Measurements from ENCODE around the gene TMCO4. TPM values are rescaled to one million over a fixed set of nuclear protein-coding genes. Genes with fewer than 3 reads are reported as not detected.

The TMCO4 gene
- total and polyA plus RNA-seq, 10 of the 15 experiments (the other 5 are each of a cell fraction or from before 2014, with no cell fraction given): 2.4 to 20.8 (median 13.0) TPM

DNA sequence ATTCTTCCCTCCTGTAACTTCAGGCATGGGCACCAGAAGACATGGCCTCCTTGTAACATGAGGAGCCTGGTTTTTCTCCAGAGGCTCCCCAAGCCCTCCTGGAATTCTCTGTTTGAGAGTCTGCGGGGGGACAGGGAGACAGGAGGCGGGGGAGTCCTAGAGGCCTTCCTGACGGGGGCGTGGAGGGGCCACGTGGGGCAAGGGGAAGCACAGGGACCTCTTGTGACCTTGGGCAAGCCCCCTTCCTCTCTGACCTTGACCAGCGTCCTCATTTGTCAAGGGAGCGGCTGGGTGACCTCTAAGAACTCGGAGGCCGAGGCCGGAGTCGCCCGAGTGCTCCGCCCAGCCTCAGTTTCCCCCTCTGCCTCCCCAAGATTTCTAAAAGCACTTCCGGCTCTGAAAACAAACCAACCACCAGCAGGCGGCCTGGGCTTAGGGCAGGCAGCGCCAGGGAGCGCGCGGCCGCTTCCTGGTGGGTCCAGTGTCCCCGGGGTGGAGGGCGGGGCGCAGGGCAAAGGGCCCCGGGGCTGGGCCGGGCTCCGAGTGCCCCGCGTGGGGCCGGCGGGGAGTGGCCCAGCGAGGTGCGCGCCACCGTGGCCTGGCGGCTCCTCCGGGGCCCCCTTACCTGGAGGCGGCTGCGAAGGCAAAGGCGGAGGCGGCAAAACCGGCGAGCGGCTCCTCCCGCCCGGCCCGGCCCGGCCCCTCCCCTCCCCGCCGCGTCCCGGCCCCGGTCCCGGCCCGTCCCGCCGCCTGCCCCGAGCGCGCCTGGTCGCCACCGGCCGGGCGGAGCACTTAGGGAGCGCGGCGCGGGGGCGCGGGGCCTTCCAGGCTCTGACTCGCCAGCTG, at the start of gene TMCO4 (continued):
- TF ChIP-seq CHD2 (IDR thresholded peaks at IDR 0.05; ENCODE audit: borderline replicate concordance, low read depth, low read length): no peak
- TF ChIP-seq ZBED1 (IDR thresholded peaks at IDR 0.05; ENCODE audit: borderline replicate concordance): no peak
- no peak for TF ChIP-seq SIX5 (IDR thresholded peaks at IDR 0.05; ENCODE audit: low read depth, low read length, severe bottlenecking)
- no peak for TF ChIP-seq PML (IDR thresholded peaks at IDR 0.05; ENCODE audit: low read length)
- TF ChIP-seq PAX5 (IDR thresholded peaks at IDR 0.05; ENCODE audit: borderline replicate concordance, low read depth, low read length): no peak
- TF ChIP-seq, protein P1, sequence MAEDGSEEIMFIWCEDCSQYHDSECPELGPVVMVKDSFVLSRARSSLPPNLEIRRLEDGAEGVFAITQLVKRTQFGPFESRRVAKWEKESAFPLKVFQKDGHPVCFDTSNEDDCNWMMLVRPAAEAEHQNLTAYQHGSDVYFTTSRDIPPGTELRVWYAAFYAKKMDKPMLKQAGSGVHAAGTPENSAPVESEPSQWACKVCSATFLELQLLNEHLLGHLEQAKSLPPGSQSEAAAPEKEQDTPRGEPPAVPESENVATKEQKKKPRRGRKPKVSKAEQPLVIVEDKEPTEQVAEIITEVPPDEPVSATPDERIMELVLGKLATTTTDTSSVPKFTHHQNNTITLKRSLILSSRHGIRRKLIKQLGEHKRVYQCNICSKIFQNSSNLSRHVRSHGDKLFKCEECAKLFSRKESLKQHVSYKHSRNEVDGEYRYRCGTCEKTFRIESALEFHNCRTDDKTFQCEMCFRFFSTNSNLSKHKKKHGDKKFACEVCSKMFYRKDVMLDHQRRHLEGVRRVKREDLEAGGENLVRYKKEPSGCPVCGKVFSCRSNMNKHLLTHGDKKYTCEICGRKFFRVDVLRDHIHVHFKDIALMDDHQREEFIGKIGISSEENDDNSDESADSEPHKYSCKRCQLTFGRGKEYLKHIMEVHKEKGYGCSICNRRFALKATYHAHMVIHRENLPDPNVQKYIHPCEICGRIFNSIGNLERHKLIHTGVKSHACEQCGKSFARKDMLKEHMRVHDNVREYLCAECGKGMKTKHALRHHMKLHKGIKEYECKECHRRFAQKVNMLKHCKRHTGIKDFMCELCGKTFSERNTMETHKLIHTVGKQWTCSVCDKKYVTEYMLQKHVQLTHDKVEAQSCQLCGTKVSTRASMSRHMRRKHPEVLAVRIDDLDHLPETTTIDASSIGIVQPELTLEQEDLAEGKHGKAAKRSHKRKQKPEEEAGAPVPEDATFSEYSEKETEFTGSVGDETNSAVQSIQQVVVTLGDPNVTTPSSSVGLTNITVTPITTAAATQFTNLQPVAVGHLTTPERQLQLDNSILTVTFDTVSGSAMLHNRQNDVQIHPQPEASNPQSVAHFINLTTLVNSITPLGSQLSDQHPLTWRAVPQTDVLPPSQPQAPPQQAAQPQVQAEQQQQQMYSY (CRISPR knock-in tag; IDR thresholded peaks at IDR 0.05): no peak
- TF ChIP-seq, protein P2, sequence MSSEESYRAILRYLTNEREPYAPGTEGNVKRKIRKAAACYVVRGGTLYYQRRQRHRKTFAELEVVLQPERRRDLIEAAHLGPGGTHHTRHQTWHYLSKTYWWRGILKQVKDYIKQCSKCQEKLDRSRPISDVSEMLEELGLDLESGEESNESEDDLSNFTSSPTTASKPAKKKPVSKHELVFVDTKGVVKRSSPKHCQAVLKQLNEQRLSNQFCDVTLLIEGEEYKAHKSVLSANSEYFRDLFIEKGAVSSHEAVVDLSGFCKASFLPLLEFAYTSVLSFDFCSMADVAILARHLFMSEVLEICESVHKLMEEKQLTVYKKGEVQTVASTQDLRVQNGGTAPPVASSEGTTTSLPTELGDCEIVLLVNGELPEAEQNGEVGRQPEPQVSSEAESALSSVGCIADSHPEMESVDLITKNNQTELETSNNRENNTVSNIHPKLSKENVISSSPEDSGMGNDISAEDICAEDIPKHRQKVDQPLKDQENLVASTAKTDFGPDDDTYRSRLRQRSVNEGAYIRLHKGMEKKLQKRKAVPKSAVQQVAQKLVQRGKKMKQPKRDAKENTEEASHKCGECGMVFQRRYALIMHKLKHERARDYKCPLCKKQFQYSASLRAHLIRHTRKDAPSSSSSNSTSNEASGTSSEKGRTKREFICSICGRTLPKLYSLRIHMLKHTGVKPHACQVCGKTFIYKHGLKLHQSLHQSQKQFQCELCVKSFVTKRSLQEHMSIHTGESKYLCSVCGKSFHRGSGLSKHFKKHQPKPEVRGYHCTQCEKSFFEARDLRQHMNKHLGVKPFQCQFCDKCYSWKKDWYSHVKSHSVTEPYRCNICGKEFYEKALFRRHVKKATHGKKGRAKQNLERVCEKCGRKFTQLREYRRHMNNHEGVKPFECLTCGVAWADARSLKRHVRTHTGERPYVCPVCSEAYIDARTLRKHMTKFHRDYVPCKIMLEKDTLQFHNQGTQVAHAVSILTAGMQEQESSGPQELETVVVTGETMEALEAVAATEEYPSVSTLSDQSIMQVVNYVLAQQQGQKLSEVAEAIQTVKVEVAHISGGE (CRISPR knock-in tag; IDR thresholded peaks at IDR 0.05): no peak
- no peak for TF ChIP-seq TCF3 (IDR thresholded peaks at IDR 0.05; ENCODE audit: borderline replicate concordance, insufficient read depth, low read depth, low read length)
- no peak for TF ChIP-seq FOXK2 (IDR thresholded peaks at IDR 0.05)
- TF ChIP-seq RB1 (IDR thresholded peaks at IDR 0.05; ENCODE audit: borderline replicate concordance): peak; percentile 35; the same call in 1 of the 2 replicates
- 0 out of 2 replicates have a peak, but pooled peaks have one; percentile 12 for TF ChIP-seq MTA2 (IDR thresholded peaks at IDR 0.05; ENCODE audit: low read depth)
- TF ChIP-seq DPF2 (IDR thresholded peaks at IDR 0.05): 0 out of 2 replicates have a peak, but pooled peaks have one; percentile 17
- peak; percentile 48; the same call in 1 of the 2 replicates for TF ChIP-seq IKZF1 (conservative IDR thresholded peaks at IDR 0.05)
- TF ChIP-seq NR2C1 (IDR thresholded peaks at IDR 0.05): 0 out of 2 replicates have a peak, but pooled peaks have one; percentile 13
- TF ChIP-seq, protein P3, sequence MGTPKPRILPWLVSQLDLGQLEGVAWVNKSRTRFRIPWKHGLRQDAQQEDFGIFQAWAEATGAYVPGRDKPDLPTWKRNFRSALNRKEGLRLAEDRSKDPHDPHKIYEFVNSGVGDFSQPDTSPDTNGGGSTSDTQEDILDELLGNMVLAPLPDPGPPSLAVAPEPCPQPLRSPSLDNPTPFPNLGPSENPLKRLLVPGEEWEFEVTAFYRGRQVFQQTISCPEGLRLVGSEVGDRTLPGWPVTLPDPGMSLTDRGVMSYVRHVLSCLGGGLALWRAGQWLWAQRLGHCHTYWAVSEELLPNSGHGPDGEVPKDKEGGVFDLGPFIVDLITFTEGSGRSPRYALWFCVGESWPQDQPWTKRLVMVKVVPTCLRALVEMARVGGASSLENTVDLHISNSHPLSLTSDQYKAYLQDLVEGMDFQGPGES (IDR thresholded peaks at IDR 0.05): no peak
- no peak for TF ChIP-seq IKZF2 (IDR thresholded peaks at IDR 0.05)
- no peak for TF ChIP-seq CBFB (IDR thresholded peaks at IDR 0.05; ENCODE audit: low read depth)
- no peak for TF ChIP-seq TCF7 (IDR thresholded peaks at IDR 0.05; ENCODE audit: borderline replicate concordance)
- no peak for TF ChIP-seq HDGF (IDR thresholded peaks at IDR 0.05)
- no peak for TF ChIP-seq HCFC1 (IDR thresholded peaks at IDR 0.05; ENCODE audit: low read length)
- TF ChIP-seq NFXL1 (IDR thresholded peaks at IDR 0.05; ENCODE audit: borderline replicate concordance): no peak
- TF ChIP-seq TAF1 (IDR thresholded peaks at IDR 0.05; ENCODE audit: borderline replicate concordance, low read depth, low read length): no peak
- TF ChIP-seq KAT2A (conservative IDR thresholded peaks at IDR 0.05; ENCODE audit: control insufficient read depth, low read depth, low read length): no peak
- no peak for TF ChIP-seq POU2F2 (IDR thresholded peaks at IDR 0.05; ENCODE audit: borderline replicate concordance, low read depth, low read length)
- TF ChIP-seq ZNF217 (IDR thresholded peaks at IDR 0.05): 0 out of 2 replicates have a peak, but pooled peaks have one; percentile 31
